SK-N-DZ (cell line): ENCODE measurements around the gene RPRD1A. TPM values are rescaled to one million over a fixed set of nuclear protein-coding genes. Genes with fewer than 3 reads are reported as not detected.
"Not testable (repeated sequence)": the region's sequence is repeated elsewhere in the genome, so short reads cannot be mapped to it uniquely, and the experiment has no call there.

Experiments
- DNase-seq: peaks from one replicate; pipeline ENCODE4 v3.0.0-alpha.2; 2015; ENCODE audit warnings: low spot score
- polyA plus RNA-seq, 2 experiments: library from polyadenylated mRNA; depleted of rRNA; stranded (reverse); fragments of >200 nt; gene quantifications; 2 replicates each; pipeline ENCODE4 v1.2.3, GENCODE V29; 2014

Gene RPRD1A, protein sequence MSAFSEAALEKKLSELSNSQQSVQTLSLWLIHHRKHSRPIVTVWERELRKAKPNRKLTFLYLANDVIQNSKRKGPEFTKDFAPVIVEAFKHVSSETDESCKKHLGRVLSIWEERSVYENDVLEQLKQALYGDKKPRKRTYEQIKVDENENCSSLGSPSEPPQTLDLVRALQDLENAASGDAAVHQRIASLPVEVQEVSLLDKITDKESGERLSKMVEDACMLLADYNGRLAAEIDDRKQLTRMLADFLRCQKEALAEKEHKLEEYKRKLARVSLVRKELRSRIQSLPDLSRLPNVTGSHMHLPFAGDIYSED
- 101 and 103 TPM in 2 replicates for polyA plus RNA-seq (2014; cell fraction: cytosol; rRNA removed)
- 439 and 455 TPM in 2 replicates for polyA plus RNA-seq (2014; cell fraction: nucleus; rRNA removed)

DNA sequence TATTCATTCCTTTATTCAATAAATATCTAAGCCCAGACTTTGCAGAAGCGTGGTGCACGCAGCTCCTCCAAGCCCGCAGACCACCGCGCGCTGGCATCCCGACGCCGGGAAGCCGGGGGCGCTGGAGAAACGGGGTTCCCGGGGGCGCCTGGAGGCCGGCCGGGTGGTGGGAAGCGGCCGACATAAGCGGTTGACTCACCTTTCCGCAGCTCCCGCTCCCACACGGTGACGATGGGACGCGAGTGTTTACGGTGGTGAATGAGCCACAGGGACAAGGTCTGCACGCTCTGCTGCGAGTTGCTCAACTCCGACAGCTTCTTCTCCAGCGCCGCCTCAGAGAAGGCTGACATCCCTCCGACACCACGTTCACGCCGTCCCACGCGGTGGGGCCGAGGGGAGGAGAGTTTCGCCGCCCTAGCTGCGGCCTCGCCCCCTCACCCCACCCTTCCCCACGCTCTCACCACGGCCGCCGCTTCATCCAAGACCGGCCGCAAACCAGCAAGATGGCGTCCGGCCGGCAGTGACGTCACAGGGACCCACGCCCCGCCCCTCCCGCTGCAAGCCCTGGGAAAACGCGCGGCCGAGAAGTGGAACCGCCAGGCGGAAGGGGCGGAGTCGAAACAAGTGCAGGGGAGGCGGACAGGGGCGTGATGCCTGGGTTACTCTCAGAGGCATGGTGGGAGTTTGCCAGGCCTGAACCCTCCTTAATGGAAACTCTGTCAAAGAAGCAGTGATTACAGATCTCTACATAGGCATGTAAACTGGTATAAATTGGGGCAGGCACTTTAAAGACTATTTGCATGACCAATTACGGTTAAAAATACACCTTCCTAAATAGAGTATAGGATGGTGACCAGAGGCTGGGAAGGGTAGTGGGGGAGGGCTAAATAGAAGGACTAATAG is at the start of gene RPRD1A:
Gene RPRD1A (minus strand): TSS at position 505 of the 903 bp plus-strand sequence. CDS start 155 bp downstream, at position 350.
- DNase-seq: peak; percentile 95

DNA sequence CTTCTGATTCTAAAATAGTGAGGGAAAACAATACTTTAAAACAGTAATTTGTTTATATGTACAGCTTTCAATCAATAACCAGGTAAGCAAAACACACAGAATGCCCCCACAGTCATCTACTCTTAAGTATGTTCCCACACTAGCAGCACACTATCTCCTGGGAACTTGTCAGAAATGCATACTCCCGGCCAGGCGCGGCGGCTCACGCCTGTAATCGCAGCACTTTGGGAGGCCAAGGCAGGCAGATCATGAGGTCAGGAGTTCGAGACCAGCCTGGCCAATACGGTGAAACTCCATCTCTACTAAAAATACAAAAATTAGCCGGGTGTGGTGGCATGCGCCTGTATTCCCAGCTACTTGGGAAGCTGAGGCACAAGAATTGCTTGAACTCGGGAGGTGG is 49.4 kb upstream of the RPRD1A start:
- DNase-seq: not testable (repeated sequence)

DNA sequence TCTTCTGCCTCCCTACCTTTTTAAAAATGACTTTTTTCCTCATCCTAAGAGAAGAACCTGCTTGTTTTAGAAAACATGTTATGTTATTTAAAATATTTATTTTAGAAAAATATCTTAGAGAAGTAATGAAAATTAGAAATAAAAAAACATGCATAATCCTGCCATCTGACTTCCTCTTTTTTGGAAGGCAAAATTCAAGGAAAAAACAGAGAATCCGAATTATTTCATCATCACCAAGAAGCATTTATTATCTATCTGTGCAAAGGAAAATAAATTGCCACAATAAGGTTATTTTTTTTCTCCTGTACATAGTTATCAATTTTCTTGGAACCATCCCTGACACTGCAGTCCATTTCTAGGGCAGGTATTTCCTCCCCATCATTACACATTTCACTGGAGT is 47.4 kb upstream of the RPRD1A start:
- no peak for DNase-seq

DNA sequence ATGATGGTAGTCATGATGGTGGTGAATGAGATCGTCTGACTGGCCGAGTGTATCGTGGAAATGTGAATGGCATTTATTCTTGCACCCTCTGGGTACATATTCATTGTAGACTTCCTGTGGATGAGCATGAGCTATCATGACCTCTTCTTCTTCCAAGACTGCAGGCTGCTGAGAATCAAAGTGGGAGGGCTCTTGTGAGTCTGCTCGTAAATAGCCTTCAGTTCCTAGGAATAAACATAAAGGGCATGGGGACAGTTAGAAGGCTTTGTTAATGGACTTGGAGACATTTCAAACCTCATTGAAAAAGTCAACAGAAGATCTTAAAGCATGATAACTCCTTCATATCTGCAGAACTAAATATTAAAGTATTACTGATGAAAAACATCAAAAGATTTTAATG is 46.9 kb upstream of the RPRD1A start:
- no peak for DNase-seq

DNA sequence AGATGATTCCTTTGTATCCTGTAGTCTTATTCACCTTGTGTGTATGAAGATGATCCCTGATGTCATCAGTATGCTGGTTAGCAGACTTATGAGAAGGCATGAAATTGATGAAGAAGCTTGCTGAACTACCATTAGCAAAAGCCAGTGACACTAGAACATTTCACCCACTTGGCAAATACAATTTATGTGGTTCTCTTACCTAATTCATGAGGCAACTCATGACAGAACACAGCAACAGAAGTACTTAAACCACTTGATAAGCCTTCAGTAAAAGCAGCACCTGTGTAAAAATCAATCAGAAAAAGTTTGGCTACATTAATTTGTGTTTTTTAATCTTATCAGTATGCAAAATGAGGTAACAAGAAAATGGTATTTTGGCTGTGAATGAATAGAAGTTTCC is 44.9 kb upstream of the RPRD1A start:
- DNase-seq: no peak

DNA sequence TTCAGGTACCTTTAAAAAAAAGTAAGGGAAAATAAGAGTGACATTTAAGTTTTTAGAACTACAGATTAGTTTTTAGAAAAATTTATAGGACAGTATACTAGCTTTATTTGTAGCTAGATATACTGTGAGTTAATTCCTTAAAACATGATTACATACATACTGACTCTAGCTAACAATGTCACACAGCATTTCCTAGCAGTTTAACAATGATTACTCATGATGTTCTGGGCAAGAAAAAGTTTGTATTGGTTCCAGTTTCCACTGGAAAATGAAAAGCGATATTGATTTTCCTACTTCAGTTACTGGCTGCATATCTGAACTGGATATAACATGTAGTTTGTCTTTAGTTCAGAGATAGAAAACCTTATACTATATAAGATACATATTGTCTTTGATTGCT is 42.4 kb upstream of the RPRD1A start:
- DNase-seq: no peak

DNA sequence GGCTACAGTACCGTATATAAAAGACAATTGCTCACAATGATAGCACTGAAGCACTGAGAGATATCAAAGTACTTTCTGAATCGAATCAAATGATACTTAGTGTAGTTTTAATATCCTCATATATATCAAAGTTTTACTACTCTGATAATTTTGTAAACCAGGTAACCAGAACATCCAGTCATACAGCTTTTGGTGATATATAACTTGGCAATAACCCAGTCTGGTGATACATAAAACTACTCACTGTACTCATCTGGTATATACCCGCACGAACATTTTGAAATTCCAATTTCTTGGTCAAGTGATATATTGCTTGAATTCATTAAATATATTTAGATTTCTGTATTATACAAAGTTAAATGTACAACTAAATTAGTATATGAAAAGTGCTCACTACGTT is 41.2 kb upstream of the RPRD1A start:
- DNase-seq: no peak

DNA sequence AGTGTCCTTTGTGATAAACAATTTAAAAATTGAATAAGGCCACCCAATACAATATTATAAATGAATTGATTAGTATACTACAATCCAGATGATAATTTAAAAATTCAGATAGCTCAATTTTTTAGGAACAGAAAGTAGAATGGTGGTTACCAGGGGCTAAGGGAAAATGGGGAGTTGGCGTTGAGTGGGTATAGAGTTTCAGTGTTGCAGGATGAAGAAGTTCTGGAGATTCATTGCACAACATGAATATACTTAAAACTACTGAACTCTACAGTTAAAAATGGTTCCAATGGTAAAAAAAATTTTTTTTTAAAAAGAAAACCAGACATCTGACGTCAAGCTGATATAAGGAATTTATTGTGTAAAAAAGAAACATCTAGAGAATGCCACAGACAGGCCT is 40.8 kb upstream of the RPRD1A start:
- DNase-seq: no peak

DNA sequence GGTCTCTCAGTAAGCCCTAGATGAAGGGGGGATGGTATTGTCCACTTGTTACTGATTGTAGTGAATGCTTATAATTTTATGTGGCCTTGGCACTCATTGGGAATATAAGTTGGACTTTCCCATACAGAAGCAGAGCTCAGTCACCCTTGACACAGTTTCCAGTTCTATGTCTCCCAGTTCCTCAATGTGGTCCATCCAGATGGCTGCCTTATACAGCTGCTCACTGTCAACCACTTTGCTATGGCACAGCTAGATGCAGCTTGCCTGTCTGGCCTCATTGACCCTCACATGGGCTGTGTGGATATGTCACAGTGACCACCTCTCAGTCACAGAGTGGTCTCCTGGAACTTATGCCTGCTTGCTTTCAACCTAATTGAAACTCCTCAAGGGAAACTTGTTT is 40.1 kb upstream of the RPRD1A start:
- no peak for DNase-seq

DNA sequence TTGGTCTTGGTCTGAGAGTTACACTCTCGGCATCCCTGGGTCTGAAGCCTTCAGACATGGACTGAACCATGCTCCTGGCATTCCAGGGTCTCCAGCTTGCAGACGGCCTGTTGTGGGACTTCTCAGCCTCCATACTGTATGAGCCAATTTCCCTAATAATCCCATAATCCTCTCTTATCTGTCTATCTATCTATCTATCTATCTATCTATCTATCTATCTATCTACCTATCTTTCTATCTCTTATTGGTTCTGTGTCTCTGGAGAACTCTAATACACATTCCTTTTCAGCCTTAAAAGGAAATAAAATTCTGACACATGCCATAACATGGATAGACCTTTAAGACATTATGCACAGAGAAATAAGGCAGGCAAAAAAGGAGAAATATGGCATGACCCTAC is 37.4 kb upstream of the RPRD1A start:
- no peak for DNase-seq

DNA sequence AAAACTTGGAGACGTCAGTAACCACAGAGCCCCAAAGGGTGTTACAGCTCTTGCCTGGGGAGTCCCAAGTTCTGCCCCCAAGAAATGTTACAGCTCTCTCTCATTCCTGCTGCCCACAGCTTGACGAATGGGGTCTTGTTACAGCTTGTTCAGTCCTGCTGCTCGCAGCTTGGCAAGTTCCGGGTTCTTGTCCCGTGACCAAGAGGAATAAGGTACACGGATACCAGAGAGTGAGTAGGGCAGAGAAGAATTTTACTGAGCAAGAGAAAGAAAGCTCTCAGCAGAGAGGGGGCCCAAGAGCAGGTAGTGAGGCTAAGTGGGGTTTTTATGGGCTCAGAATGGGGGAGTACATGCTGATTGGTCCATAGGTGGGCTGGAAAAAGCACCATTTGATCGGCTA is 34.6 kb upstream of the RPRD1A start:
- DNase-seq: no peak

DNA sequence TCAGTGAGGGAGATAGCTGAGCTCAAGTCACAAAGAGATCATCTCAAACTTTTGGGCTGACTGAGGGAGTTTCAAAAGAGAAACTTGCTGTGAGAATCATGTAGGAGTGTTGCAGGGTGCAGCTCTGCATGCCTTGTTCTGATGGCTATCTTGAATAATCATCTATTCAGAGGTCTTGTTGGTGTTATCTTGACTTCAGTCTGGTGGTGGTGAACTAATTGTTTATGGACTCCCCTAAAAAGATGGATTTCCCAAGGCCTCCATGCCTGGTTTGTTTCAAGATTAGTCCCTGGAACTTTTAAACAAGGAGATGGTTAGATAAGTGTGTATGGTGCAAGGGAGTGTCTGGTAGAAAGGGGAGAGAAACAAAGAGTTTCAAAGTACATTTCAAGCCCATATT is 32.0 kb upstream of the RPRD1A start:
- DNase-seq: peak; percentile 84

DNA sequence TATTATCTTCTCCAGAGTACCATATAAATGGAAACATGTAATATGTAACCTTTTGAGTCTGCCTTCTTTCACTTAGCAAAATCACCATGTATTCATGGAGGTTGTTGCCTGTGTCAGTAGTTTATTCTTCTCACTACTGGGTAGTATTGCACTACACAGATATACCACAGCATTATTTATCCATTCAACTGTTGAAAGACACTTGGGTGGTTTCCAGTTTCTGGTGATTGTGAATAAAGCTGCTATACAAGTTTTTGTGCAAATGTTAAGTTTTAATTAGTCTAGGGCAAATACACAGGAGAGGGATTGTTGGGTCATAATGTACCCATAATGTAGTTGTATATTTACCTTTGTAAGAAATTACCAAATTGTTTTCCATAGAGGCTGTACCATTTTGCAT is 29.6 kb upstream of the RPRD1A start:
- DNase-seq: no peak

DNA sequence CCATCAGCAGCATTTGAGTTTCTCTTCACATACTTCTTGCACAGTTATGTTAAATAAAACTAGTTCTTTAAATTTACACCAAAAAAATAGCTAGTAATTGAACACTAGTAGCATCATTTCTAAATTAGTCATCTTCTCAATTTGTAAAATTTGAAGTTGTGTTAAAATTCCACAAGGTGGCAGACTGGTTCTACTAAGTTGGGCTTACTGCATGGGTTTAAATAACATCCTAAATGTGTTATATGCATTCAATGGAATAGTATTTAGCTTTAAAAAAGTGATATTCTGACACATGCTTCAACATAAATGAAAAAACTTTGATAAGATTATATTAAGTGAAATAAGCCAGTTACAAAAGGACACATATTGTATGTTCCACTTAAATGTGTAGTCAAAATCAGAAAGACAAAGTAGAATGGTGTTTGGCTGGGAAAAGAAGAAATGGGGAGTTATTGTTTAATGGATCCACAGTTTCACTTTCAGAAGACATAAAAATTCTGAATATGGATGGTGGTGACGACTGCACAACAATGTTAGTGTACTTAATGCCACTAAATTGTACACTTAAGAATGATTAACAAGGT is 28.7 kb upstream of the RPRD1A start:
- DNase-seq: peak; percentile 63

DNA sequence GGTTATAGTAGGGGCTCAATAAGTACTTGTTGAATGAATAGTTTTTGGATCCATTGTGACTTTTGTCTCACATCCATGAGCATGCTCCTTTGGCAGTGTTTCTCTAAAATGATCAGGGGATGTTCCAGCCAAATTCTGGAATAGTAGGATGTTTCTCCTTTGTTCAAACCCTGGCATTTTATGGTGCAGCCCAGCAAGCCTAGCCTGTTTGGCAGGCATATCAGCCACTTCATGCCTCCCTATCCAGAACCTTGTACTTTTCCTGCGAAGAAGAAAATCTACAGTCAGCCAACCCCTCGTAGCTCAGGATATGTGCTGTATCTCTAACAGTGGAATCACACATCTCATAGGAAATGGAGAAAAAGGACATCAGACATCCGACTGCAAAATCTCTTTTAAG is 27.1 kb upstream of the RPRD1A start:
- no peak for DNase-seq

DNA sequence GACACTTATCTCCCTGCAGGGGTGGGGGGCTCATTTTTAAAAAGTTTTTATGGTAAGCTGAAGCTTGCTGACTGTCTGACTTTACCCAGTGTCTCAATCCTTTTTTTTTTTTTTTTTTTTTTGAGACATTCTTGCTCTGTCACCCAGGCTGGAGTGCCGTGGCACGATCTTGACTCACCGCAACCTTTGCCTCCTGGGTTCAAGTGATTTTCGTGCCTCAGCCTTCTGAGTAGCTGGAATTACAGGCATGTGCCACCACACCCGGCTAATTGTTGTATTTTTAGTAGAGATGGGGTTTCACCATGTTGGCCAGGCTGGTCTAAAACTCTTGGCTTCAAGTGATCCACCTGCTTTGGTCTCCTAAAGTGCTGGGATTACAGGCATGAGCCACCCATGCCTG is 24.8 kb upstream of the RPRD1A start:
- not testable (repeated sequence) for DNase-seq

DNA sequence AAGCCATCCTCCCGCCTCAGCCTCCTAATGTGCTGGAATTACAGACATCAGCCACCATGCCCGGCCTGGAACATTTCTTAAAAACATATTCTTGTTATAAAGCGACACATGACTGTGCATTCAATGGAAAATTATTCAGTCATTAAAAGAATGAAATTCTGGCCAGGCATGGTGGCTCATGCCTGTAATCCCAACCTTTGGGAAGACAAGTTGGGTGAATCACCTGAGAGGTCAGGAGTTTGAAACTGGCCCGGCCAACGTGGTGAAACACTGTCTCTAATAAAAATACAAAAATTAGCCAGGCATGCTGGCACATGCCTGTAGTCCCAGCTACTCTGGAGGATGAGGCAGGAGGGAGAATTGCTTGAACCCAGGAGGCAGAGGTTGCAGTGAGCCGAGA is 21.6 kb upstream of the RPRD1A start:
- DNase-seq: no peak

DNA sequence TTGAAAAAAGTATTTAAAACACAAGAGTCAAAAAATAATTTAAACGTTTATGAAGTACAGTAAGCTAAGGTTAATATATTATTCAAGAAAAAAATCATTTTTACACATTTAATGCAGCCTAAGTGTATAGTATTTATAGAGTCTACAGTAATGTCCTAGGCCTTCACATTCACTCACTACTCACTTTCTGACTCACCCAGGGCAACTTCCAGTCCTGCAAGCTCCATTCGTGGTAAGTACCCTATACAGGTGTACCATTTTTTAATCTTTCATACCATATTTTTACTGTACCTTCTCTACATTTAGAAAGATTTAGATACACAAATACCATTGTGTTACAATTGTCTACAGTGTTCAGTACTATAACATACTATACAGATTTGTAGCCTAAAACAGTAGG is 20.9 kb upstream of the RPRD1A start:
- no peak for DNase-seq

DNA sequence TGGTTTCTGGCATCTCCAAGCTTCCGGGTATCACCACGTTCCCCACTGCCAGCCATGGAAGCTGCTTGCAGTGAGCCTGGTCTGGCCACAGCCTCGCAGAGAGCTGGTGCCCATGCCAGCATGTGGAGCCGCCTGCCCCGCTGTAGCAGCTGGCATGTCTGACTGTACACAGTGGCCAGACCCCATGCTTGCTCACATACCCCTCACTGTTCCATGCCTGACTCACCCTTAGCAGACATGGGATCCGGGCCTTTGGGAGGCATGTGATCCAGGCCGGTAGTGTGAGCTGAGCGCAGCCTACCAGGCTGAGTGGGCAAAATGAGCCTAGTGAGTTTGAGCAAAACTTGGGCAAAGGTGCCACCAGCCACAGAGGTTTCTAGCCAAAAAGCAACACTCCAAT is 18.8 kb upstream of the RPRD1A start:
- DNase-seq: no peak

DNA sequence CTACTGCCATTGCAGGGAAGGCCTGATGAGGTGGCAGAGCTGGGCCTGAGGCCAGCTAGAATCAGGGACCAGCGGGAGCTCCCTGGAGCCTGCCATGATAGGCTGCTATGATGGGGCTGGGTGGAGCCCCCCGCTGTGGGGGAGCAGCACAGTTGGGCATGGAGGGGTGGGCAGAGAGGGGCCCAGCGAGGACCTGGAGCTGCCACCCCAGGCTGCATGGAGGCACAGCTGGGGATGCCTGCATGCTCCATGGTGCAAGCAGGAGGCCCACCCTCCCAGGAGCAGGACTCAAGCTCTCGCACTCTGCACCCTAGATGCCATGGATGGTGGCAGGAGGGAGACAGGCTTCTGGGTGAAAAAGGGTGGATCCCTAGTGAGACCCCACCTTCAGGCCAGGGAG is 17.8 kb upstream of the RPRD1A start:
- DNase-seq: no peak

DNA sequence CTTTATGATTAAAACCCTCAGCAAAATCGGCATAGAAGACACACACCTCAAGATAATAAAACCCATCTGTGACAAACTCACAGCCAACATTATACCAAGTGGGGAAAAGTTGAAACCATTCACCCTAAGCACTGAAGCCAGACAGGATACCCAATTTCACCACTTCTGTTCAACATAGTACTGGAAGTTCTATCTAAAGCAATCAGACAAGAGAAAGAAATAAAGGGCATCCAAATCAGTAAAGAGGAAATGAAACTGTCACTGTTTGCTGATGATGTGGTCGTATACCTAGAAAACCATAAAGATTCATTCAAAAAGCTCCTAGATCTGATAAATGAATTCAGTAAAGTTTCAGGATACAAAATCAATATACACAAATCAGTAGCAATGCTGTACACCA is 16.4 kb upstream of the RPRD1A start:
- no peak for DNase-seq

DNA sequence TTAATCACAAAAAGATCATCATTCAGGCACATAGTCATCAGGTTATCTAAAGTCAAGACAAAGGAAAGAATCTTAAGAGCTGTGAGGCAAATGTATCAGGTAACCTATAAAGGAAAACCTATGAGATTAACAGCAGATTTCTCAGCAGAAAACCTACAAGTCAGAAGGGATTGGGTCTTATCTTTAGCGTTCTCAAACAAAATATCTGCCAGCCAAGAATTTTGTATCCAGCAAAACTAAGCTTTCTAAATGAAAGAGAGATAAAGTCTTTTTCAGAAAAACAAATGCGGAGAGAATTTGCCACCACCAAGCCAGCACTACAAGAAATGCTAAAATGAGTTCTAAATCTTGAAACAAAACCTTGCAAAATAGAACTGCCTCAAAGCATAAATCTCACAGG is 13.8 kb upstream of the RPRD1A start:
- DNase-seq: not testable (repeated sequence)
